Measurements from ENCODE around the gene LRRC4C.
"Not testable (repeated sequence)": the region's sequence is repeated elsewhere in the genome, so short reads cannot be mapped to it uniquely, and the experiment has no call there.

LRRC4C gene

GRCh38 chr11:40226654-40227053 is 1232.8 kb downstream of the LRRC4C start:
- DNase-seq (ENCODE audit: low spot score), result no peak

- no peak for DNase-seq (ENCODE audit: low spot score)
Observed at GRCh38 chr11:40223596-40224330, 1235.7 kb downstream of the LRRC4C start.

DNA sequence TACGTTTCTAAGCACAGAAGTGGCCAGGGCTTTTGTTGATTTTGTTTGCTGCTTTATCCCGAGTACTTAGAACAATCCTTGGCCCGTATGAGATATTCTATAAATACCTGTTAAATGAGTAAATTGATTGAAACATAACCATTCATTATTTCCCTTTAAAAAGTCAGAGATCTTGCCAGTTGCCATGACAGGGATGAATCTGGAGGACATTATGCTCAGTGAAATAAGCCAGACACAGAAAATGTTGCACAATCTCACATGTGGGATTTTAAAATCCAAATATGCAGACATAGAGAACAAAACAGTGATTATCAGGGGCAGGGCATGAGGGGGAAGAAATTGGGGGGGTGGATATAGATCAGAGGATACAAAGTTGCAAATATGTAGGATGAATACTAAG is 1240.1 kb downstream of the LRRC4C start:
- no peak for DNase-seq (ENCODE audit: low spot score)

DNA sequence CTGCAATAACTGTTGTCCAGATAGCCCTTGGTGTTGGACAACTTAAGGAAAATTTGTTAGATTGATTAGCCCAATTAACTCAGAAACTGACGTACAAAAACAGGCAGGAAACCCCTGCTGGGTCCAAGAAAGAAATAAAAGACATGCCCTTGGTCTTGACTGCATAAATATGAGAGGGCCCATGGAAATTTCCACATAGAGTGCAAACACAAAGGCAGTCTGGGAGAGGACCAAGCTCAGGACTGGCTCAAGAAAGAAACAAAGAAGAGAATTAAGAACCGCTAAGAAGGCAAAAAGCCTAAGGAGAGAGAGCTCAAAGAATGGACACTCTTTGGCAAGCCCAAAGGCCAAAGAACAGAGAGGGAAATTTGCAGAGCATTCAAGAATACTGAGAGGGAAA is 1243.9 kb downstream of the LRRC4C start:
- DNase-seq (ENCODE audit: low spot score), result no peak

- DNase-seq (ENCODE audit: low spot score), result no peak
Observed at GRCh38 chr11:40207416-40207815, 1252.0 kb downstream of the LRRC4C start.

GRCh38 chr11:40204228-40204627 is 1255.2 kb downstream of the LRRC4C start:
- DNase-seq (ENCODE audit: low spot score), result no peak

- DNase-seq (ENCODE audit: low spot score), result no peak
Observed at GRCh38 chr11:40203606-40204005, 1255.8 kb downstream of the LRRC4C start.

DNA sequence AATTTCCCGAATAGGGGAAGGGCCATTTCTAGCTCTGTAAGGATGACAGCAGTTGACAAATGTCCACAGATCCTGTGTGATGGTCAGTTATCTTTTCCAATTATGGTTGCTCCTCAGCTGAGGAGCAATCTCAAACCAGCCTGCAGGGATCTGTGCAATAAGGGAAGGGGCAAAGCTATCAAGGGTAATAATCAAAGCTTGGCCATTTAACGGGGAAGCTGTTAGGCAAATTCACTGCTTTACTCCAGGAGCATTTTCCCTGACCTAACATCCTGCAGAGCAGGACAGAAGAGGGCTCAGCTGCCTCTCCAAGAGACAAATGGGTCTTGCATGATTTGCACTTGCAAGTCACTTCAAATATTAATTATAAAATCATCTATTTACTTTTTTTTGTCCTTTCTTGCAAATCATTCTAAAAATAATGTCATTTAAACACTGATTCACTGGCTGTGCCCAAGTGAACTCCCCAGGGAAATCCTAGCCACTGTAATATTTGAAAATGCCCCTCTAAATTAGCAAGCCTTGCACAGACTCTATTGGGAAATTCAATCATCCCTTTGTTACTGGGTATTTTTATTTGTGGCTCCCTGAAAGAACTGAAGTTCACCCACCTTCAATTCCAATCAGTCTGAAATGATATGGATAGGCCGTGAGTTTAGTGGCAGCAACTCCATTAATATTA is 1256.7 kb downstream of the LRRC4C start:
- no peak for DNase-seq (ENCODE audit: low spot score)

DNA sequence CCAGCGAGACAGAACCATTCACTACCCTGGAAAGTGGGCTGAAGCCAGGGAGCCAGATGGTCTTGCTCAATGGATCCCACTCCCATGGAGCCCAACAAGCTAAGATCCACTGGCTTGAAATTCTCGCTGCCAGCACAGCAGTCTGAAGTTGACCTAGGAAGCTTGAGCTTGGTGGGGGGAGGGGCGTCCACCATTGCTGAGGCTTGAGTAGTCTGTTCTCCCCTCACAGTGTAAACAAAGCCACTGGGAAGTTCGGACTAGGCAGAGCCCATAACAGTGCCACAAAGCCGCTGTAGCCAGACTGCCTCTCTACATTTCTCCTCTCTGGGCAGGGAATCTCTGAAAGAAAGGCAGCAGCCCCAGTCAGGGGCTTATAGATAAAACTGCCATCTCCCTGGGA is 1266.9 kb downstream of the LRRC4C start:
- DNase-seq (ENCODE audit: low spot score), result not testable (repeated sequence)

DNA sequence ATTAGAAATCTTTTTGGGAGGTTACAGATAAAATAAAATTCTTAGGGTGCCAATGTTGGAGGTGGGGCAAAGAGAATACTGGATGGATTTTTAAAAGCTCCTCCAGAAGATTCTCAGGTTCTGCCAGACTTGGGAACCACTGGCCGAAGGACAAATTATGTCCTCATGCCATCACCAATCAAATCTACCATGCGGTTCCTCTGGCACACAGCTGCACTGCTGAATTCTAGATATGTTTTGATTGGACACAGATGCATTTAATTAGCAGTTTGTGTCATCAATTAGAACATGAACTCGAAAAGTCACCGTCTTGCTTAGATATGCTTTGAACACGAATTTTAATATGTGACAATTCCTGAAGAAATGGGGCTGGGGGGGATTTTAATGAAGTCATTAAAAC is 1269.2 kb downstream of the LRRC4C start:
- no peak for DNase-seq (ENCODE audit: low spot score)

DNA sequence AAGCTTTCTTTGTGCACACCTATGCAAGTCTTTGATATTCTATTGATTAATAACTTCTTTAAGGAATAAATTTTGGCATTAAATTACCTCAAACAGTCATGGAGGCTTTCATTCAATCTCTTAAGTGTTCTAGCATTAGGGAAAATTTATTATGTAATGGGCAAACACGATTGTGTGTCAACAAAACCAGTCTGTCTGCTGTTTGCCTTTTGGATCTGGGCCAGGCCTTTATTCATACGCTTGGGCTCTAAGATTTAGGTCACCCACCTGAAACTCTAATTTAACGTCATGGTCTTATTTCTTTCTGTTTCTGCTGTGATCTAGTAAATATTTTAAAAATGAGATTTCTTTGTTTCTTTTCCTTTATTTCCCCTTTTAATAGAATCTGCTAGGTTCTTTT is 1270.6 kb downstream of the LRRC4C start:
- no peak for DNase-seq (ENCODE audit: low spot score)

- no peak for DNase-seq (ENCODE audit: low spot score)
Observed at GRCh38 chr11:40187295-40187694, 1272.2 kb downstream of the LRRC4C start.

DNA sequence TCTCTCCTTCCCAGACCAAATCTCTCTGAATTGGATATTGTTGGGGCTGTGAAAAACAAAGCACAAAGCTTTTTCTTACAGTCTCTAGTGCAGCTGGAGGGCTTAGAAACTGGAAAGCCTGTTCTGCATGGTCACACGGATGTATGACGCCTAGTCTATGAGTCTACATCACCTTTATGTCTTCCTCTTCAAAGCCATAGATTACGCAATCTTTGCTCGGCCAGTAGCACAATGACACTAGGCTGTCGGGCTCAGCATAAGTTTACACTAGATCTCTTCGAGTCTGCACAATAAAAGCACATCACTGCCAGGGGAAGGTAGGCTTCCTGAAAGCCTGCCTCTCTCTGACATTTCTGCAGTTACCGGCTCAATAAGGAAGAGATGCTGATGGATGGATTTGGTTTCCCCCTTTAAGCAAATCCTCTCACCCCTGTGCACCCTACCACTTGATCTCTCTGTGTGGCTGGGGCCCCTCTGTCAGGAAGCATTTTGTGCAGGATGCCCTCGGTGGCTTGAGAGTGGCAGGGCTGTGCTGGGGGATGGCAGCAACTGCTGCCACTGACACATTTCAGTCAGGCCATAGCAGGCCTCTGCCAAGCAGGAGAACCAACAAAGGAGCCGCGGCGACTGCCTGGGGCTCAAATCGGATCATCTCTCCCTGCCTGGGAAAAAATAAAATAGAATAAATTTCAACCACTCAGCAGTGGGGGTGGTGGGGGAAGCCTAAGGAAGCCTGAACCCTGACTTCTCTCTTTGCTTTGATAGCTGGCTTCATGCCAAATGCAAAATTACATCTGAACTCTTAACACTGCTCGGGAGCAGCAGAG is 1272.8 kb downstream of the LRRC4C start:
- no peak for DNase-seq (ENCODE audit: low spot score)

- no peak for DNase-seq (ENCODE audit: low spot score)
Observed at GRCh38 chr11:40185793-40186192, 1273.7 kb downstream of the LRRC4C start.

- no peak for DNase-seq (ENCODE audit: low spot score)
Observed at GRCh38 chr11:40183073-40184064, 1276.1 kb downstream of the LRRC4C start.

- DNase-seq (ENCODE audit: low spot score), result no peak
Observed at GRCh38 chr11:40179541-40179940, 1279.9 kb downstream of the LRRC4C start.

- DNase-seq (ENCODE audit: low spot score), result no peak
Observed at GRCh38 chr11:40178470-40178869, 1281.0 kb downstream of the LRRC4C start.

GRCh38 chr11:40175980-40176379 is 1283.5 kb downstream of the LRRC4C start:
- DNase-seq (ENCODE audit: low spot score), result no peak

DNA sequence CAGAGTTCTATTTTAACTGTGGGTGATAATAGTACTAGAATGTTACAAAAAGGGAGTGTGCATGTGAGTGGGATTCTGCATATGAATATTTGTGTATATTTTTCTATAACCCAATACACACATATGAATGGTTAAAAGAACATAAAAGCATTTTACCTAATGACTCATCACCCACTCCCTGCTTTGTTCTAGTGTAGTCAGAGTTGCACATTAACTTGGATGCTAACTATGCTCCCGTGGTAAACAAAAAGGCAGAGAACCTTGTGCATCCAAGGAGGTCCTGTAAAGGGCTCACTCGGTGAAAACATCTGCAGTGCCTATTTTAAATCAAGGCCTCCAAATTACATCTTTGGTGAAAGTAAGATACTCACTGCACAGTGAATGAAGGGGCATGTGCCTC is 1289.4 kb downstream of the LRRC4C start:
- DNase-seq (ENCODE audit: low spot score), result no peak

DNA sequence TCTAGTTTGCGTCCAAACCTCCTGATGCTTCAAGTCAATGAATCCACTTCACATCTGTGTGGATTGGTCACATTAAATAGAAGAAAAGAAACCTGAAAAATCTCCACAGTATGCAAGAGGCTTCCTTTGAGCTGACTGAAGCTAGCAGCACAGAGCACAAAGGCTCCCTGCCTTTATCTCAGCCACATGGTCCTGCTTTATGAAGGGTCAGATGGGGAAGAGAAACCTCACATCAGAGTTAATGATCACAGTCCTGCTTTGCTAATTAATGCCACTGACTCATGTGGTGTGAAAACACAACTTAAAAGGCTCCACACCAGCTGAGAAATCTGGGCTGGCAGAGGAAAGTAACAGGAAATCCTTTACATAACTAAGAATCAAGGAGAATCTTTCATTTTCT is 1291.0 kb downstream of the LRRC4C start:
- DNase-seq (ENCODE audit: low spot score), result no peak

GRCh38 chr11:40167805-40168204 is 1291.6 kb downstream of the LRRC4C start:
- DNase-seq (ENCODE audit: low spot score), result not testable (repeated sequence)

- DNase-seq (ENCODE audit: low spot score), result no peak
Observed at GRCh38 chr11:40166892-40167291, 1292.6 kb downstream of the LRRC4C start.
